Stimulated activated CD4-positive, alpha-beta T cell treated with anti-CD3 and anti-CD28 coated beads, Interleukin-4, amount 100 ng/mL, for 48 hours (primary cell): Measurements from ENCODE around the gene CELF4.

Experiments
- DNase-seq, 2 donors: peaks; one replicate each; pipeline ENCODE4 v3.0.0-alpha.2; 2020; ENCODE audit warnings: low read depth in 2 of 2

Gene CELF4

DNA sequence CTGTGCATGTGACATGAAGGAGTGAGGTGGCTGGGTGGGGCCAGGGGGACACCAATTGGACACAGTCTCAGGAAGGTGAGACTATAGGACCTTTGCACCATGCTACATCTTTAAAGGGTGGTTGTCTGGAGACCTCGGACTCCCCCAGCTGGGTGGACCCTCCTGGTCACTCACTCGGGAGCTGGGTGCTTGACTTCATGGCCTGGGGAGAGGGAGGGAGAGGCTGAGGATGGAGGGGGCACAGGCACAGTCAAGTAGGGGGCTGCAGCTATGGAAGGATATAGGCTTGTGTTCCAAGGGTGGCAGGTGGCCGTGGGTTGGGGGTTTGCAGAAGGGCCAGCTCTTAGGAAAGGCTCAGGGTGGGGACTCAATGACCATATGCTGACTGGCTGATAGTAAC lies 7.1 kb upstream of the CELF4 start:
- no peak for DNase-seq

DNA sequence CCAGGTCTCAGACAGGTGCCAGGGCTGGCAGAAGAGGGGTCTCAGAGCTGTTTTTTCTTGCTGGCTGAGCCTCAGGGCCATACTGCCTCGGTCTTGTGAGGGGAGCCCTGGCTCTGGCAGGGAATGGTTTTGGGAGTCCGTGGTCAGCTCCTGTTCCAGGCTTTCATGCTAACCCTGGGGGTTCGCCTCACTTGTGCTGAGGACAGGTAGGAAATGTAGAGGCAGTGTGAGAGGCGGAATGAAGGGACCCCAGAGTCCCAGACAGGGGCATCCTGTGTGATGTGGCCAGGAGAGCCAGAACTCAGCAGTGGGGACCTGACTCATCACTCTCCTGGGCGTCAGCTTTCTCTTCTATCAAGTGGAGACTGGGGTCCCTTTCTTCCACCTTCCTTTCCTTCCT lies 5.7 kb upstream of the CELF4 start:
- DNase-seq = no peak

- no peak for DNase-seq
Measured at GRCh38 chr18:37570336-37570930, 4.8 kb upstream of the CELF4 start.

DNA sequence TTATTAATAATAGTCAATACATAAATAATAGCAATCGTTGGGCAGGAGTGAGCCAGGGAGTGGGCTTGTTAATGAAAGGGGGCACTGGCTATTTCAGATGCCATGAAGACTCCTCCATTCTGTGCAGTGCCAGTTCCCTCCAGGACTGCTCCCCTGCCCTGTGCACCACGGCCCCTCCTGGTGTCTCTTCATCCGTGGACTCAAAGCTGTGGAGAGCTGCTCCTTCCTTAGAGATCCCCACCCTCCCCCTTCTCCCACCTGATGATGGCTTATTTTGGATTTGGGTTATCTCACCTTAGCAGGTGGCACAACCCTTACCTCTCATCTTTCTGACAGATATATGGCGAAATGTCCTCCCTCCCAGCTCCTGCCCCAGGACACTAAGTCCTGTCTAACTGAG lies 3.1 kb upstream of the CELF4 start:
- DNase-seq = no peak

DNA sequence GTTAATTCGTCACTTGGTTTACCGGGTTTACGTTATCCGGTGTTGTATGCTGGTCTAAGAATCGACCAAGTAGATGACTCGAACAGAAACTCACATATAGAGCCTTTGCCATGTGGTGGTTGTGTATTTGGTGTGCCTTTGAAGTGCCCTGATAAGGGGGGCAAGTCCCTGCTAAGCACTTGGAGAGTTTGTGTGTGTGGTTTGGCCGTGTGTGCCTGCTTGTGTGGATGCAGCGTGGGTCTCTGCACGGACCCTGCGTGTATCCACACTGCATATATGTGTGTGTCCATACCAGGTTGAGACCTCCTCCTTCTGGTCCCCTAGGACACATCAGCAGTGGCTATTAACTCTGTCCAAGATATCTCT lies 2.4 kb upstream of the CELF4 start:
- no peak for DNase-seq

GRCh38 chr18:37567061-37567993 lies 1.7 kb upstream of the CELF4 start:
- DNase-seq = no peak

GRCh38 chr18:37566479-37567060 lies 972 bp upstream of the CELF4 start:
- DNase-seq = no peak

GRCh38 chr18:37565977-37566478 lies 430 bp upstream of the CELF4 start:
- DNase-seq = no peak

DNA sequence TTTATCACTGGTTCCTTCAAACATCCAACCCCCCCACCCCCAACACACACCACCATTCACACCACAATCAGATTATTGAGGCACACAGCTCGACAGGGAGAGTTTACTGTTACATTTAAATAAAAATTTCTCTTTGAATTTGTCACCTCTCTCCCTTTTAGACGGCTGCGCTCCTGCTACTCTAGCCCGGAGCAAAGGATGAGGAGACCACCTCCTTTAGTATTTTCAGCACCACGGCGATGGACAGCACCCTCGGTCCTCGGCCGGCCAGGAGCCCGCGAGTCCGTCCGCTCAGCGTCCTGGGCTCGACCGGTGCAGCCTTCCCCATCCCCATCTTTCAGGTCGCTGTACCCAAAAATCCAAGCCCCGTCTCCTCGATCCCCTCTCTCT lies 892 bp downstream of the CELF4 start:
- no peak for DNase-seq

- DNase-seq = no peak
Measured at GRCh38 chr18:37563931-37564392, 1.6 kb downstream of the CELF4 start.

- DNase-seq = no peak
Measured at GRCh38 chr18:37561986-37562385, 3.6 kb downstream of the CELF4 start.

- DNase-seq = no peak
Measured at GRCh38 chr18:37560003-37560402, 5.6 kb downstream of the CELF4 start.

- no peak for DNase-seq
Measured at GRCh38 chr18:37559194-37559593, 6.4 kb downstream of the CELF4 start.

GRCh38 chr18:37554399-37554787 lies 11.2 kb downstream of the CELF4 start:
- DNase-seq = no peak

- no peak for DNase-seq
Measured at GRCh38 chr18:37553633-37554398, 11.8 kb downstream of the CELF4 start.

- no peak for DNase-seq
Measured at GRCh38 chr18:37552286-37552685, 13.3 kb downstream of the CELF4 start.

- DNase-seq = no peak
Measured at GRCh38 chr18:37551846-37552245, 13.8 kb downstream of the CELF4 start.

DNA sequence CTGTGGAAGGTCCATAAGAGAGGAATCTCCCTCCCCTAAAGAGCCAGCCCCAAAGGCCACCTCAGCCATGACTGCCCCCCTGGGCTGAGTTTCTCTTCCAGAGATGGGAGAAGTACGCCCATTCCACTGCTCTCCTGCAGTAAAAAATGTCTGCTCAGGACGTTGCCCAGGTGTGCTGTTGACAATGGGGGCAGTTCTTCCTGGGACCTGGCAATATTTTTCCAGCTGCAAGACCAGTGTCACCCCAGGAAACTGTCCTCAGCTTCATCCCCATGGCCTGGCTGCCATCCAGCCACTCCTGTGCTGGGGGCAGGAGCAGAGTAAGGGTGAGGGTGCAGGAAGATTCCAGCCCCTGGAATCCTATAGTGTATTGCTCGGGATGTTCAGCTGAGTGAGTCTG lies 14.3 kb downstream of the CELF4 start:
- DNase-seq = no peak

- DNase-seq = no peak
Measured at GRCh38 chr18:37550118-37550875, 15.3 kb downstream of the CELF4 start.

- DNase-seq = no peak
Measured at GRCh38 chr18:37548679-37549289, 16.8 kb downstream of the CELF4 start.
